ENCODE measurements around the gene CAD. TPM values are rescaled to one million over a fixed set of nuclear protein-coding genes. Genes with fewer than 3 reads are reported as not detected.
A peak's percentile ranks its signal among the peaks of the same experiment; 100 is the strongest.

Gene CAD
- total and polyA plus RNA-seq, 9 of the 15 experiments (the other 6 are each of a cell fraction or from before 2014, with no cell fraction given) = 7.5 to 126 (median 33.7) TPM

DNA sequence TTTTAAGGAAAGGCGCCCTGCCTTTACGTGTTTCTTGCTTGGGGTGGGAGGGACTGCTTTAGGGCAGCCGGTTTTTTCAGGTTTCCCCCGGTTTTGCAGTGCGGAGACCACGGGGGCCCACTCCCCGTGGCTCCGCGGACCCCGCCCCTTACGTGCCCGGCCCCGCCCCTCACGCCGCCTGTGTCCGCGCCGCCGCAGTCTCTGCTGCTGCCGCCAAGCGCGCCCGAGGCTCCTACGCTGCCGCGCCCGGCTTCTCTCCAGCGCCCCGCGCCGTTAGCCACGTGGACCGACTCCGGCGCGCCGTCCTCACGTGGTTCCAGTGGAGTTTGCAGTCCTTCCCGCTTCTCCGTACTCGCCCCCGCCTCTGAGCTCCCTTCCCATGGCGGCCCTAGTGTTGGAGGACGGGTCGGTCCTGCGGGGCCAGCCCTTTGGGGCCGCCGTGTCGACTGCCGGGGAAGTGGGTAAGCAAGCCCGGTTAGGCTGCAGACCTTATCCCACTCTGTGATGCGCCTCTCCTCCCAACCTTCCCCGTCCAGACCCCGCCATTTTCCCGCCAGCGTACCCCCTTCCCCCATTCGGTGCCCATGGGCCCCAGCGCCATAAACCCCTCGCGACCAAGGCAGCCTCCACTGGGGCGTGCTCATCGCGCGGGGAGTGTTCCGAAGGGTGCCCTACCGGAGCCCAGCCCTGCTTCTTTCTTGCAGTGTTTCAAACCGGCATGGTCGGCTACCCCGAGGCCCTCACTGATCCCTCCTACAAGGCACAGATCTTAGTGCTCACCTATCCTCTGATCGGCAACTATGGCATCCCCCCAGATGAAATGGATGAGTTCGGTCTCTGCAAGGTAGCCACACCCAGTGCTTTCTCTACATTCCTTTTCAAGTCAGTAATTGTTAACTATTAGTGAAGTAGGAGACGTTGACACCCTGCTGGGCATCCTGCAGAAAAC lies at the start of gene CAD (continued):
- peak; percentile 35; the same call in 1 of the 2 replicates for TF ChIP-seq ZNF143 (CRISPR knock-in tag; IDR thresholded peaks at IDR 0.05)
- TF ChIP-seq PTTG1 (tag; IDR thresholded peaks at IDR 0.05; ENCODE audit: low read depth) = no peak
- TF ChIP-seq KAT8 (IDR thresholded peaks at IDR 0.05; ENCODE audit: low read depth) = no peak
- TF ChIP-seq RBM15 (IDR thresholded peaks at IDR 0.05; ENCODE audit: insufficient read depth, low read length) = no peak
- TF ChIP-seq, protein P1, sequence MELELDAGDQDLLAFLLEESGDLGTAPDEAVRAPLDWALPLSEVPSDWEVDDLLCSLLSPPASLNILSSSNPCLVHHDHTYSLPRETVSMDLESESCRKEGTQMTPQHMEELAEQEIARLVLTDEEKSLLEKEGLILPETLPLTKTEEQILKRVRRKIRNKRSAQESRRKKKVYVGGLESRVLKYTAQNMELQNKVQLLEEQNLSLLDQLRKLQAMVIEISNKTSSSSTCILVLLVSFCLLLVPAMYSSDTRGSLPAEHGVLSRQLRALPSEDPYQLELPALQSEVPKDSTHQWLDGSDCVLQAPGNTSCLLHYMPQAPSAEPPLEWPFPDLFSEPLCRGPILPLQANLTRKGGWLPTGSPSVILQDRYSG (tag; conservative IDR thresholded peaks at IDR 0.05; ENCODE audit: low read depth) = no peak
- TF ChIP-seq SRSF7 (optimal IDR thresholded peaks at IDR 0.05; ENCODE audit: low read depth, low read length) = no peak
- no peak for TF ChIP-seq RBM34 (IDR thresholded peaks at IDR 0.05; ENCODE audit: borderline replicate concordance, insufficient read depth, low read length)
- TF ChIP-seq, protein P2, sequence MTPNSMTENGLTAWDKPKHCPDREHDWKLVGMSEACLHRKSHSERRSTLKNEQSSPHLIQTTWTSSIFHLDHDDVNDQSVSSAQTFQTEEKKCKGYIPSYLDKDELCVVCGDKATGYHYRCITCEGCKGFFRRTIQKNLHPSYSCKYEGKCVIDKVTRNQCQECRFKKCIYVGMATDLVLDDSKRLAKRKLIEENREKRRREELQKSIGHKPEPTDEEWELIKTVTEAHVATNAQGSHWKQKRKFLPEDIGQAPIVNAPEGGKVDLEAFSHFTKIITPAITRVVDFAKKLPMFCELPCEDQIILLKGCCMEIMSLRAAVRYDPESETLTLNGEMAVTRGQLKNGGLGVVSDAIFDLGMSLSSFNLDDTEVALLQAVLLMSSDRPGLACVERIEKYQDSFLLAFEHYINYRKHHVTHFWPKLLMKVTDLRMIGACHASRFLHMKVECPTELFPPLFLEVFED (CRISPR knock-in tag; conservative IDR thresholded peaks at IDR 0.05) = no peak
- no peak for TF ChIP-seq SMARCC2 (IDR thresholded peaks at IDR 0.05; ENCODE audit: low read depth)
- TF ChIP-seq, protein P3, sequence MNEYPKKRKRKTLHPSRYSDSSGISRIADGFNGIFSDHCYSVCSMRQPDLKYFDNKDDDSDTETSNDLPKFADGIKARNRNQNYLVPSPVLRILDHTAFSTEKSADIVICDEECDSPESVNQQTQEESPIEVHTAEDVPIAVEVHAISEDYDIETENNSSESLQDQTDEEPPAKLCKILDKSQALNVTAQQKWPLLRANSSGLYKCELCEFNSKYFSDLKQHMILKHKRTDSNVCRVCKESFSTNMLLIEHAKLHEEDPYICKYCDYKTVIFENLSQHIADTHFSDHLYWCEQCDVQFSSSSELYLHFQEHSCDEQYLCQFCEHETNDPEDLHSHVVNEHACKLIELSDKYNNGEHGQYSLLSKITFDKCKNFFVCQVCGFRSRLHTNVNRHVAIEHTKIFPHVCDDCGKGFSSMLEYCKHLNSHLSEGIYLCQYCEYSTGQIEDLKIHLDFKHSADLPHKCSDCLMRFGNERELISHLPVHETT (CRISPR knock-in tag; conservative IDR thresholded peaks at IDR 0.05 in 1 of 2, IDR thresholded peaks at IDR 0.05 in 1 of 2) = 0 out of 4 replicates have a peak, but pooled peaks of 1 of the 2 experiments have one; percentile 43
